Measurements from ENCODE around the gene TEKT5.
"Not testable (repeated sequence)": the region's sequence is repeated elsewhere in the genome, so short reads cannot be mapped to it uniquely, and the experiment has no call there.

The TEKT5 gene

GRCh38 chr16:10694830-10695229 lies at the start of gene TEKT5:
TEKT5 (minus strand) TSS chr16:10694930; CDS start chr16:10694873, 57 bp downstream.
- no peak for DNase-seq (ENCODE audit: low read depth)

DNA sequence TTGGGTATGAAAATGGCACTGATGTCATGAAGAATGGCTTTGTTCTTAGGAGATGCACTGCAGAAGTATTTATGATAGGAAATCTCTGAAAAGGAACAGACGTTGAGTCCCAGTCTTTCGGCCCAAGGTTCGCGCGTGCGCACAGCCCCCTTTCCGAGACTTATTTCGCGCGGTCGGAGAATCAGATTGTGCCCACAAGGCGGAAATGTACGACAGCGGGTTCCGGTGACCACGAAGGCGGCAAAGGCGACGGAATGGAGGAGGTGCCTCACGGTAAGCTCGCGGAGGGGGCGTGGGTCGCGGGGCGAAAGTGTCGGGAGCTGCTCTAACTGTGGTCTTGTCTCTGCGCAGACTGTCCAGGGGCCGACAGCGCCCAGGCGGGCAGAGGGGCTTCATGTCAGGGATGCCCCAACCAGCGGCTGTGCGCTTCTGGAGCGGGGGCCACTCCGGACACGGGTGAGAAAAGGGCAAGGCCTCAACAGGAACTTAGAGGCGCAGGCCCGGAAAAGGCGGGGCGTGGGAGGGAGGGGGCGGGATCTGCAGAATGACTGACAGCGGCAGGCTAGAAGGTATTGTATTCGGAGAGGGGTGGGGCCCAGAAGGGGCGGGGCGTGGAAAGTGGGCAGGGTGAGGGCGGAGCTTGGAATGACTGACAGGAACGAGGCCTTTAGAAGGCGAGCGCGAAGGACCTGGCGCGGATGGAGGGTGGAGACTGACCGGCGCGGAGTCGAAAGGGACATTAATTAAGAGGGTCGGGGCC lies 49.1 kb upstream of the TEKT5 start, which contains the start of gene NUBP1:
Gene NUBP1 (plus strand): TSS at position 233 of the 760 bp plus-strand sequence. CDS start 22 bp downstream, at position 255.
- DNase-seq (ENCODE audit: low read depth), result peak; percentile 92

- DNase-seq (ENCODE audit: low read depth), result no peak
Measured at GRCh38 chr16:10743227-10743609, 48.5 kb upstream of the TEKT5 start.

- no peak for DNase-seq (ENCODE audit: low read depth)
Measured at GRCh38 chr16:10741844-10742243, 47.1 kb upstream of the TEKT5 start.

DNA sequence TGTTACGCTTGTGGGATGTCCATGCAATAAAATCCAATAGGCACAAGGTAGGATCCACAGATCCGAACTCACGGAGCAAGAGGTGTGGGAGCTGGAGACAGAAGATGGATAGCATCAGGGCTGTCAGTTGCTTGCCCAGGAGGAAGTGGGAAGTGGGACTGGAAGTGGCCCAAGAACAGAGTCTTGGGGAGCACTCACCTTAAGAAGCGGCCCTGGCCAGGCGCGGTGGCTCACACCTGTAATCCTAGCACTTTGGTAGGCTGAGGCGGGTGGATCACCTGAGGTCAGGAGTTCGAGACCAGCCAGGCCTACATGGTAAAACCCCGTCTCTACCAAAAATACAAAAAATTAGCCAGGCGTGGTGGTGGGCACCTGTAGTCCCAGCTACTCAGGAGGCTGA lies 46.5 kb upstream of the TEKT5 start:
- DNase-seq (ENCODE audit: low read depth), result not testable (repeated sequence)

GRCh38 chr16:10740845-10741208 lies 46.1 kb upstream of the TEKT5 start:
- no peak for DNase-seq (ENCODE audit: low read depth)

- DNase-seq (ENCODE audit: low read depth), result no peak
Measured at GRCh38 chr16:10740000-10740844, 45.5 kb upstream of the TEKT5 start.

- peak; percentile 68 for DNase-seq (ENCODE audit: low read depth)
Measured at GRCh38 chr16:10738231-10739077, 43.7 kb upstream of the TEKT5 start.

DNA sequence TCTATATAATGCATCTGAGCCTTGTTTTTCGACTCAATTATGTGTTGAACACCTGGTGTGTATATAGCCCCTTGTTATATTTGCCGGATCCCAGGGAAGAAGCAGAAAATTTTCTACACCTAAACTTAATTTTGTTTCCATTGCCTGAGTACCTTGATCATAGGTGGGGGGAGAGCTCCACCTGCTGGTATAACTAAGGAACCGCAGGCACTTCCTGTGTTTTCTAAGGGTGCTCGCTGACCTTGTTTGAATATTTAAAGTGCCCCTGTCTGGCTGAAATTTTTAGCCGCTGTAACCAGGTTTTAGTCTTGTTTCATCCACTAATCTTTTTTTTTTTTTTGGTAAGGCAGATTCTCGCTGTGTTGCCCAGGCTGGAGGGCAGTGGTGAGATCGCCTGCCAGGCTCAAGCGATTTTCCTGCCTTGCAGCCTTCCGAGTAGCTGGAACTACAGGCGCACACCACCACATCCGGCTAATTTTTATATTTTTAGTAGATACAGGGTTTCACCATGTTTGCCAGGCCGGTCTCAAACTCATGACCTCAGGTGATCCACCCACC lies 42.4 kb upstream of the TEKT5 start:
- DNase-seq (ENCODE audit: low read depth), result peak; percentile 30

DNA sequence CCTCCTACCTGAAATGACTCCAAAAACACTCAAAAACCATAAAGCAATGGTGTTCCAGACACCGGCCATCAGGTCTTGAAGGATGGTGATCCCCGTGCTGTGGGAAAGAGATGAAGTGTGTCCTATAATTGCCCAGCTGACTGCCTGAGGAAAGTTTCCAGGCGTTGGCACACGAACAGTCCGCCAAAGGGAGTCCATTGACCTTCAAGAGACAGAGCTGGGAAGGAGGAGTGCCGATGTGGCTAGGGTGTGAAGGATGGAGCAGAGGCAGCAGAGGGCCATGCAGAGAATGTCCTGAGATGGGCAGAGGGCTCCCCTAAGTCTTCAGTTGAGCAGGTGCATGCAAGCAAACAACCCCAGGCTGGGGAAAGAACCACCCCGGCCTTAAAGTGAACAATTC lies 37.1 kb upstream of the TEKT5 start:
- DNase-seq (ENCODE audit: low read depth), result no peak

DNA sequence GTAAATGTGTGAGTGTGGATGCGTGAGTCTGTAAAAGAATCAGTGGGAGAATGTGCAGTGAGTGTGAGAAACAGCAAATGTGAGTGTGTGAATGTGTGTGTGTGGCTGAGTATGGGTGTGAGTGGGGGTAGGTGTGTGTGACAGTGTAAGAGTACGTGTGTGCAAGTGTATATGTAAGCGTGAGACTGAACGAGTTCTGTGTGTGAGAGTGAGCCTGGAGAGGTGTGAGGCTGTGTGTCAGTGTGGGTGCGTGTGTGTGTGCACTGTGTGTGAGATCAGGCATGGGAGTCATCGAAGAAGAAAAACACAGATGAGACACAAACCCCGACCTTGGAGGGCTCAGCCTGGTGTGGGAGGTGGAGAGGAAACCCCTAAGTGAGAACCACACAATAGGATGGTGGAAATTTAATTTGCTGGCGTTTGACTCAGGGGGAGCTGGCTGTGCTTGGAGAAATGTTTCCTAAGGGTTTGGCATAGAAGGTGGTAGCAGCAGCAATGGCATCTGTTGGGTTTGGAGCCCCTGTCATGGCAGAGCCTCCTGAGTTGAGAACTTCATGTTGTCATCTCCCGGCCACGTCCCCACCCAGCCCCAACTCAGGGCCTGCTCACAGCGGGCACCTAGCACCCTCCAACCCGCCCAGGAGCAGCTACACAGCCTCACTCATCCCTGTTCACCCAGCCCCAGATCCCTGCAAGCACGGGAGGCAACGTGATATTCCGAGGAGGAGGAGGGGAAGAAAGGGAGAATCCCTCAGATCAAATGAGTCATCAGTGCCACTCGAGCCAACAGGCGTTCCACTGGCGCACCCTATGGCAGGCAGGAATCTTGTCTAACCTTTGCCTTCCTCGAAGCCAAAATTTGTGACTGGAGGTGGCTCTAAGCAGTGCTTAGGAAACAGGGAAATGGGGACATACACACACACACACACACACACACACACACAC lies 34.6 kb upstream of the TEKT5 start:
- no peak for DNase-seq (ENCODE audit: low read depth)

DNA sequence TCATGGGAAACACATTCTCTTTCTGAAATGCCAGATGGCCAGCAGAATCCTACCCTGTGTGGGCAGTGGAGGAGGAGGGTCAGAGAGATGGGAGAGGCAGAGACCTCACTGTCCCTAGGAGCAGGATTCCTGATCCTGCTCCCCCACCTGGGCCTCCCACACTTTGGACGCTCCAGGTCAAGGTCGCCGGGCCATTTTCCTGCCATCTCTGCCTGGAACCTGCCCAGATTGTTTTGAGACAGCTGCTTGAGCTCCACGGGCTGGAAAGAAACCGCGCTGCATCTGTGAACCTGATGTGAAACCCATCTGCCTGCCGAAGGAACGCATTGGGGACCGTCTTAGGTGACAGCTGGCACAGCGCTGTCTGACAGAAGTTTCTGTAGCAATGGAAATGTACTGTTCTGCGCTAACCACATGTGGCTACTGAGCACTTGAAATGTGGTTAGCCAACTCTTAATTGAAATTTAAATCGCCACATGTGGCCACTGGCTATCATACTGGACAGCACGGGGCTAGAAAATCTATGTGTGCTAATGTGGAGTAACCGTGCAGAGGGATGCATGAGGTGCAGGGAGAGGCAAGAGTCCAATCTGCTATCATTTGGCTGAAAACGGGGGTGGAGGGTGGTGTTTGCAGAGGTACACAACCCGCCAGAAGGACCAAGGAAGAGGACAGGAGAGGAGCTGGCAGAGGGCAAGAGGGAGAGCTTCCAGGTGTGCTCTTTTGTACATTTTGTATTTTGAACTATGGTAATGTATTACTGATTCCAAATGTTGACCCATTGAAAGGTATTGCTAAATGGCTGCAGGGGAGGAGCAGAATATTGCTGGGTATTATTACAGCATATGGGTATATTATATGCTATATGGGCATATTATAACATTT lies 33.5 kb upstream of the TEKT5 start:
- no peak for DNase-seq (ENCODE audit: low read depth)

DNA sequence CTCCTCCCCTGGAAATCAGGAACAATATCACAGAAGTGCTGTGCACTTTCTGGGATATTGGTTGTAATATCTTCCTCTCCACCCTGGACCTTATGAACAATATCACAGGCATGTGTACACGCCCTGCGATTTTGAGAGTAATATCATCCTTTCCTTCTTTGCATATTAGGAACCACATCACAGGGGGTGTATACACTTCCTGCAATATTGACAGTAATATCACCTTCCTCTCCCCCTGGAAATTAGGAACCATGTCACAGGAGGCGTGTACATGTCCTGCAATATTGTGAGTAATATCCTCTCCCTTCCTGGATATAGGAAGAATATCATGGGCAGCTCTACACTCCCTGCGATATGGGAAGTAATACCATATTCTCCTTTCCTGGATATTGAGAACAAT lies 14.2 kb upstream of the TEKT5 start:
- peak; percentile 19 for DNase-seq (ENCODE audit: low read depth)

GRCh38 chr16:10699756-10700155 lies 5.0 kb upstream of the TEKT5 start:
- no peak for DNase-seq (ENCODE audit: low read depth)

DNA sequence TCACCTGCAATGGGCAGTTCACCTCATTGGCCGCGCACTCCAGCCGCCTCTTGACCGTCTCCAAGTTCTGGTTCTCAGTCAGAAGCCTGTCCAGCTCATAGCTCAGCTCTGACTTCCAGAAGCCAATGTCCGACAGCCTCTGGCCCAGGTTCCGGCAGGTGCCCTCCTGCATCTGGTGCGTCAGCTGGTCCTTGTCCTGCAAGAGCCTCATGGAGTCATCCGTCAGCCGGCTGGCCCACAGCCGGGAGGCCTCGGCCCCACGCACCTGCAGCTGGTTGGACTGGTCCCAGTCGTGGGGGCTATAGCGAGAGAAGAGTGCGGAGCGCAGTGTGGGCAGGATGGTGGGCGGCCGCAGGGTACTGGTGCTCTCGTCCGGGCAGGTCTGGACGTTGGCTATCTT lies 424 bp downstream of the TEKT5 start:
- no peak for DNase-seq (ENCODE audit: low read depth)

DNA sequence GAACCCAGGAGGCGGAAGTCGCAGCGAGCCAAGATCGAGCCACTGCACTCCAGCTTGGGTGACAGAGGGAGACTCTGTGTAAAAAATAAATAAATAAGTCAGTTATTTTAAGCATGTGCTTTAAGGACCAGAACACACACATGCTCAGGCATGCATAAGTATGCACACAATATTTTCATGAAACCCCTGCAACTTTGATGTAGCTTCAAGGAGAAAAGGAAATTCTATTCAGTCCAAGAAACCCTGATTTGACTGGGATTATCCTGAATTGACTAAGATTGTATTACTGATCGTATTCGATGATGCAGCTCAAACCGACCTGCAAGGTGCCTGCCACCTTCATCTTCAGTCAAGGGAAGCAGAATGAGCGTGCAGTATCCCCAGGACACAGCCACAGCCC lies 841 bp downstream of the TEKT5 start:
- DNase-seq (ENCODE audit: low read depth), result no peak

GRCh38 chr16:10692470-10692869 lies 2.3 kb downstream of the TEKT5 start:
- no peak for DNase-seq (ENCODE audit: low read depth)

- no peak for DNase-seq (ENCODE audit: low read depth)
Measured at GRCh38 chr16:10688726-10689125, 6.0 kb downstream of the TEKT5 start.

DNA sequence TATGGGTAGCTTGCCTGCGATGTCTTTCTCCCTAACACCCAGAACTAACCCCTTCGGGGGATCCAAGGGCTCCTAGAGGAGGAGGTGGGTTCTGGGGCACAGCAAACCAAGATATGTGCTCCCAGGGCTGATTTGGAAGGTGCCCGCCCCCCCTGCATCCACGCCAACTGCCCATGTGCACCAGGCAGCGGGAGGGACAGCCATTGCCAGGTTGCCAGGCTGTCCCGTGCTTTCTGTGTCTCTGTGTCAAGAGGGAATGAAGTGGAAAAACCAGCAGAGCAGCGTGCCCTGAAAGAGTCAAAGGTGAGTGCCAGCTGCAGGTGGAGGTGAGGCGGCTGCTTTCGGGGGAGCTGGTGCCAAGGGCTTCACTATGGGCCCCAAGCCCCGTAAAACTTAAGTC lies 6.4 kb downstream of the TEKT5 start:
- no peak for DNase-seq (ENCODE audit: low read depth)

DNA sequence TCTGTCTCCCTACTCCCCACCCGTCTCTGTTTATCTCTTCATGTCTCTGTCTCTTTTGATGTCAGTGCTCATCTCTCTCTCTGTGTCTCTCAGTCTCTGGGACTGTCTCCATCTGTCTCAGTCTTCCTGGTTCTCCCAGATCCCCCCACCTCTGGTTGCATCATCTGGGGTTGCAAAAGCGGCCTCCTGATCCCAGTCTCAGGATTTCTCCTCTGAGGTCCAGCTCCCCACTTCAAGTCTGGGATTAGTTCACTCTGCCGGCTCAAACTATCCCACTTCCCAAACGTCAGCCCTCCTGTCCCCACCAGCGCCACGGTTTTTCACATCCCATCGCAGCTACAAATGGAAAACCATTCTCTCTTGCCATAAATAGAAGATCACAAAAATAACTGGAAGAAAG lies 9.0 kb downstream of the TEKT5 start:
- DNase-seq (ENCODE audit: low read depth), result no peak
